H1 (cell line): ENCODE measurements around the gene TCF4. TPM values are rescaled to one million over a fixed set of nuclear protein-coding genes. Genes with fewer than 3 reads are reported as not detected.

ENCODE experiments used
- CTCF ChIA-PET: fragments of 300-600 bp; sonication (Branson Sonifier 250); formaldehyde crosslinking; loops from one replicate; lab custom pipeline; 2021; ENCODE audit not compliant: partially characterized antibody; lab: Charles Lee
- POLR2A ChIA-PET: fragments of 300-600 bp; sonication (Branson Sonifier 250); formaldehyde crosslinking; loops from one replicate; lab custom pipeline; 2021; ENCODE audit warnings: inconsistent platforms; ENCODE audit not compliant: partially characterized antibody; lab: Charles Lee
- DNase-seq, 2 experiments: peaks; one replicate each; pipeline versions ENCODE4 v3.0.0 to v3.0.0-alpha.2; 2010 to 2022; ENCODE audit warnings: low spot score in 2 of 2, low read depth in 1 of 2, mixed read lengths in 1 of 2
- FAIRE-seq: peaks from 2 replicates; lab custom pipeline; 2011; peaks lifted over from hg19 to GRCh38; lab: Jason Lieb, UNC
- H2AFZ ChIP-seq: 2 replicates; pipeline ENCODE4 v1.8.1; 2012; ENCODE audit warnings: low read length, inconsistent platforms
- H2AK5ac ChIP-seq: 2 replicates; pipeline ENCODE4 v1.6.1; 2013; ENCODE audit warnings: low read depth, low read length
- H2BK120ac ChIP-seq: replicated peaks from 2 replicates; pipeline ENCODE3; 2013; ENCODE audit warnings: low read depth, low read length, inconsistent platforms
- H2BK12ac ChIP-seq: 2 replicates; pipeline ENCODE4 v1.6.1; 2013; ENCODE audit warnings: low read depth, low read length
- H2BK15ac ChIP-seq: 2 replicates; pipeline ENCODE4 v1.6.1; 2013; ENCODE audit warnings: low read length
- H2BK20ac ChIP-seq: 2 replicates; pipeline ENCODE4 v1.6.1; 2013; ENCODE audit warnings: low read length
- H2BK5ac ChIP-seq: 2 replicates; pipeline ENCODE4 v1.6.1; 2013; ENCODE audit warnings: low read depth, low read length
- H3K14ac ChIP-seq: 2 replicates; pipeline ENCODE4 v1.6.1; 2013; ENCODE audit warnings: inconsistent platforms; ENCODE audit not compliant: insufficient read length
- H3K18ac ChIP-seq: 2 replicates; pipeline ENCODE4 v1.6.1; 2013; ENCODE audit warnings: low read length; ENCODE audit errors: extremely low read depth
- H3K23ac ChIP-seq: 2 replicates; pipeline ENCODE4 v1.6.1; 2013; ENCODE audit warnings: inconsistent platforms; ENCODE audit not compliant: insufficient read length
- H3K23me2 ChIP-seq: 2 replicates; pipeline ENCODE4 v1.6.1; 2013; ENCODE audit warnings: low read depth, low read length
- H3K27ac ChIP-seq: 2 replicates; pipeline ENCODE4 v1.6.1; 2011; ENCODE audit warnings: low read depth, low read length, inconsistent platforms
- H3K27me3 ChIP-seq, 4 experiments: replicated peaks in 1 of 4; 1 replicate in 1 of 4; 2 replicates in 3 of 4; pipeline versions ENCODE4 v1.6.1 to v1.8.1; 2011 to 2013; ENCODE audit warnings: low read length in 3 of 4, mild to moderate bottlenecking in 3 of 4, inconsistent platforms in 2 of 4, mixed read lengths in 2 of 4, moderate library complexity in 1 of 4; ENCODE audit not compliant: control insufficient read depth in 3 of 4, insufficient read depth in 3 of 4; ENCODE audit errors: extremely low read depth in 1 of 4
- H3K36me3 ChIP-seq, 4 experiments: 2 replicates each; pipeline versions ENCODE4 v1.6.1 to v1.8.1; 2011 to 2013; ENCODE audit warnings: mild to moderate bottlenecking in 4 of 4, low read length in 3 of 4, moderate library complexity in 2 of 4, control low read depth in 1 of 4, inconsistent platforms in 1 of 4; ENCODE audit not compliant: insufficient read depth in 4 of 4, control insufficient read depth in 2 of 4
- H3K4ac ChIP-seq: replicated peaks from 2 replicates; pipeline ENCODE3; 2013; ENCODE audit warnings: low read length, low read depth, mixed read lengths, inconsistent platforms; ENCODE audit not compliant: insufficient read length
- H3K4me1 ChIP-seq, 4 experiments: replicated peaks in 1 of 4; 1 replicate in 1 of 4; 2 replicates in 3 of 4; pipeline versions ENCODE4 v1.6.1 to v1.8.1; 2011 to 2013; ENCODE audit warnings: low read length in 3 of 4, inconsistent platforms in 2 of 4, mixed read lengths in 1 of 4; ENCODE audit not compliant: insufficient read depth in 4 of 4, control insufficient read depth in 3 of 4
- H3K4me2 ChIP-seq, 2 experiments: 2 replicates each; pipeline versions ENCODE4 v1.6.1 to v1.8.1; 2011 to 2013; ENCODE audit warnings: low read depth in 2 of 2, low read length in 2 of 2, control low read depth in 1 of 2, inconsistent platforms in 1 of 2, mild to moderate bottlenecking in 1 of 2; ENCODE audit not compliant: insufficient read depth in 1 of 2
- H3K4me3 ChIP-seq, 4 experiments: fragments of 200-600, 300-600 bp in 1 of 4; sonication (generic), shearing (Covaris generic), sonication (Bioruptor Twin) in 1 of 4; 2 replicates each; pipeline versions ENCODE4 v1.5.1 to v1.8.1; 2011 to 2016; ENCODE audit warnings: low read length in 4 of 4, low read depth in 3 of 4, control low read depth in 2 of 4, inconsistent platforms in 2 of 4, mild to moderate bottlenecking in 2 of 4, mixed read lengths in 1 of 4, moderate library complexity in 1 of 4; ENCODE audit not compliant: insufficient read depth in 2 of 4; ENCODE audit errors: extremely low read depth in 1 of 4
- H3K56ac ChIP-seq: replicated peaks from 2 replicates; pipeline ENCODE3; 2013; ENCODE audit warnings: low read depth, mild to moderate bottlenecking, mixed read lengths, low read length, inconsistent platforms; ENCODE audit not compliant: insufficient read length
- H3K79me1 ChIP-seq: 2 replicates; pipeline ENCODE4 v1.6.1; 2013; ENCODE audit warnings: low read depth, low read length, control low read depth
- H3K79me2 ChIP-seq, 2 experiments: 2 replicates each; pipeline versions ENCODE4 v1.6.1 to v1.8.1; 2012 to 2013; ENCODE audit warnings: low read length in 2 of 2, mild to moderate bottlenecking in 2 of 2, inconsistent platforms in 1 of 2; ENCODE audit not compliant: insufficient read depth in 2 of 2, control insufficient read depth in 1 of 2
- H3K9ac ChIP-seq, 4 experiments: replicated peaks in 1 of 4; 1 replicate in 1 of 4; 2 replicates in 3 of 4; pipeline versions ENCODE4 v1.6.1 to v1.8.1; 2011 to 2013; ENCODE audit warnings: low read depth in 3 of 4, low read length in 3 of 4, control low read depth in 2 of 4, mild to moderate bottlenecking in 2 of 4, moderate library complexity in 2 of 4, inconsistent platforms in 1 of 4; ENCODE audit errors: extremely low read depth in 1 of 4
- H3K9me3 ChIP-seq, 2 experiments: 2 replicates each; pipeline versions ENCODE4 v1.6.1 to v1.8.1; 2012 to 2013; ENCODE audit warnings: mild to moderate bottlenecking in 2 of 2, moderate library complexity in 2 of 2, control low read depth in 1 of 2, inconsistent platforms in 1 of 2, low read depth in 1 of 2, low read length in 1 of 2, mixed read lengths in 1 of 2; ENCODE audit not compliant: insufficient read depth in 2 of 2
- H4K20me1 ChIP-seq, 2 experiments: replicated peaks in 1 of 2; 2 replicates each; pipeline versions ENCODE3 to v1.8.1; 2011 to 2013; ENCODE audit warnings: inconsistent platforms in 2 of 2, low read length in 2 of 2, mild to moderate bottlenecking in 1 of 2; ENCODE audit not compliant: insufficient read depth in 2 of 2, control insufficient read depth in 1 of 2
- H4K5ac ChIP-seq: 2 replicates; pipeline ENCODE4 v1.6.1; 2013; ENCODE audit warnings: low read length, low read depth, mixed read lengths, inconsistent platforms; ENCODE audit not compliant: insufficient read length
- H4K8ac ChIP-seq: 2 replicates; pipeline ENCODE4 v1.8.0; 2013; ENCODE audit warnings: mild to moderate bottlenecking, moderate library complexity, low read length, inconsistent platforms; ENCODE audit not compliant: insufficient read depth; ENCODE audit errors: extremely low read depth
- H4K91ac ChIP-seq: replicated peaks from 2 replicates; pipeline ENCODE3; 2013; ENCODE audit warnings: low read length, mixed read lengths, inconsistent platforms; ENCODE audit not compliant: insufficient read length
- KDM5A ChIP-seq: fragments of 200-600 bp; IDR thresholded peaks from 2 replicates; pipeline ENCODE4 v1.7.1; 2012; ENCODE audit warnings: mild to moderate bottlenecking, low read length, inconsistent platforms, mixed read lengths
- POLR2AphosphoS5 ChIP-seq: IDR thresholded peaks from 2 replicates; pipeline ENCODE4 v1.6.1; 2011; ENCODE audit warnings: low read depth, low read length
- SIN3A ChIP-seq, 2 experiments: IDR thresholded peaks in 1 of 2; conservative IDR thresholded peaks in 1 of 2; 2 replicates each; pipeline ENCODE4 v1.6.1; 2011 to 2012; ENCODE audit warnings: low read length in 2 of 2, improper control_type of control experiment in 1 of 2, low read depth in 1 of 2, mild to moderate bottlenecking in 1 of 2
- SIX5 ChIP-seq: IDR thresholded peaks from 2 replicates; pipeline ENCODE4 v1.6.1; 2011; ENCODE audit warnings: mild to moderate bottlenecking, low read depth, low read length
- TAF7 ChIP-seq: optimal IDR thresholded peaks from 2 replicates; pipeline ENCODE3; 2011; ENCODE audit warnings: low read depth, mild to moderate bottlenecking, inconsistent platforms, low read length, moderate library complexity, borderline replicate concordance
- TBP ChIP-seq: IDR thresholded peaks from 2 replicates; pipeline ENCODE4 v1.6.1; 2011; ENCODE audit warnings: low read depth, low read length, improper control_type of control experiment
- WGBS, 2 experiments: shearing (Covaris generic) in 1 of 2; methylation state at CpG; one replicate each; pipeline versions ENCODE4 v1.1.6 to v1.1.7; 2013 to 2015; ENCODE audit warnings: low lambda C conversion rate in 2 of 2, mixed read lengths in 2 of 2, inconsistent platforms in 1 of 2, low coverage in 1 of 2, missing lambda C conversion rate in 1 of 2; ENCODE audit not compliant: insufficient replicate concordance in 2 of 2, insufficient coverage in 1 of 2, insufficient read length in 1 of 2; ENCODE audit errors: extremely low coverage in 1 of 2, missing lambda C conversion rate in 1 of 2; 5-methylcytosine and 5-hydroxymethylcytosine counted together
- polyA plus RNA-seq, 7 experiments: library from polyadenylated mRNA; depleted of rRNA in 3 of 7; stranded (reverse) in 5 of 7; unstranded in 2 of 7; fragments of >200 nt in 5 of 7; fragments of 200-250 nt in 2 of 7; gene quantifications; 1 replicate in 5 of 7; 2 replicates in 1 of 7; 4 replicates in 1 of 7; pipeline versions ENCODE4 v1.2.1 to v1.2.3, GENCODE V29; 2011 to 2013; ENCODE audit warnings: missing spikeins in 2 of 7, mixed read lengths in 2 of 7
- total RNA-seq: library from RNA; stranded (reverse); fragmentation: NEBNext Ultra II Directional; extraction: Animal tissue kit (Norgen Biotek cat#: 25700); gene quantifications from 2 replicates; pipeline ENCODE4 v1.2.1, GENCODE V29; 2021
- TF ChIP-seq, protein P1 (sequence below), 3 experiments: IDR thresholded peaks; 1 replicate in 2 of 3; 2 replicates in 1 of 3; pipeline versions ENCODE4 v1.5.1 to v1.6.1; 2011; ENCODE audit warnings: low read length in 3 of 3, mild to moderate bottlenecking in 3 of 3, inconsistent platforms in 2 of 3, low read depth in 1 of 3, moderate library complexity in 1 of 3; ENCODE audit not compliant: insufficient read depth in 1 of 3; ENCODE audit errors: control extremely low read depth in 1 of 3

The TCF4 gene
- total and polyA plus RNA-seq, 2 of the 8 experiments (the other 6 are each of a cell fraction or from before 2014, with no cell fraction given), result 59.3 to 118 TPM

DNA sequence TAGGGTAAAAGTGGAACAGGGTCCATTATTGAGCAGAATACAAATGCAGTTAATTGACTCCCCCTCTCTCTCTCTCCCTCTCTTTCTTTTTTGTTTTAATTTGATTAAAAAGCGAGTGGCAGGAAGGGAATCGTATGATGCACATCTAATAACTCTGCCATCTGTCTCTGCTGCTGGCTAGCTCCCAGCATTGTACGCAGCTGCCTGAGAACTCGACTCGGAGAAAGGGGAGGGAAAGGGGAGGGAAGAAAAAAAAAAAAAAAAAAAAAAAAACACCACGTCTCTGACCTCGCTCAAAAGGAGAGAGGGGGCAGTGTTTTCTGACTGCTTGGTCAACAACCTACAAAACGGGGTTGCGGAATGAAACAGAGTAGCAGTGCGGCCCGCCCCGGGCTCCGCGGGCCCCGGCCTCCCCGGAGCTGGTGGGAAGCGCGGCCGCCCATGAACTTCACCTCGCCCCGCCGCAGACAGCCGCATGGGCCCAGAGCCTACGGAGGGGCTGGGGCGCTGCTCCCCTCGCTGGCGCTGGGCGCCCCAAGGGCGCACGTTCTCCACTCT lies 265.7 kb downstream of the TCF4 start:
- Histone ChIP-seq H2AFZ (no peak overlapping the region), H2BK15ac (no peak overlapping the region)
- TF ChIP-seq SIX5 (no peak), TBP (peak; percentile 74), SIN3A (conservative IDR thresholded peaks at IDR 0.05 in 1 of 2, IDR thresholded peaks at IDR 0.05 in 1 of 2; ENCODE audit: low read depth in 1 of 2, low read length in 2 of 2) (peak in 1 of 2 experiments; percentile 57; a peak in 1 of 4 replicates), TAF7 (peak; percentile 21), POLR2AphosphoS5 (0 out of 2 replicates have a peak, but pooled peaks have one; percentile 25), KDM5A (no peak)
- TF ChIP-seq, protein P1, sequence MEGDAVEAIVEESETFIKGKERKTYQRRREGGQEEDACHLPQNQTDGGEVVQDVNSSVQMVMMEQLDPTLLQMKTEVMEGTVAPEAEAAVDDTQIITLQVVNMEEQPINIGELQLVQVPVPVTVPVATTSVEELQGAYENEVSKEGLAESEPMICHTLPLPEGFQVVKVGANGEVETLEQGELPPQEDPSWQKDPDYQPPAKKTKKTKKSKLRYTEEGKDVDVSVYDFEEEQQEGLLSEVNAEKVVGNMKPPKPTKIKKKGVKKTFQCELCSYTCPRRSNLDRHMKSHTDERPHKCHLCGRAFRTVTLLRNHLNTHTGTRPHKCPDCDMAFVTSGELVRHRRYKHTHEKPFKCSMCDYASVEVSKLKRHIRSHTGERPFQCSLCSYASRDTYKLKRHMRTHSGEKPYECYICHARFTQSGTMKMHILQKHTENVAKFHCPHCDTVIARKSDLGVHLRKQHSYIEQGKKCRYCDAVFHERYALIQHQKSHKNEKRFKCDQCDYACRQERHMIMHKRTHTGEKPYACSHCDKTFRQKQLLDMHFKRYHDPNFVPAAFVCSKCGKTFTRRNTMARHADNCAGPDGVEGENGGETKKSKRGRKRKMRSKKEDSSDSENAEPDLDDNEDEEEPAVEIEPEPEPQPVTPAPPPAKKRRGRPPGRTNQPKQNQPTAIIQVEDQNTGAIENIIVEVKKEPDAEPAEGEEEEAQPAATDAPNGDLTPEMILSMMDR (IDR thresholded peaks at IDR 0.05; ENCODE audit: control extremely low read depth in 1 of 3, insufficient read depth in 1 of 3, low read depth in 1 of 3, low read length in 3 of 3), result peak in 1 of 3 experiments; percentile 10; a peak in 1 of 4 replicates

More for the DNA sequence above, 265.7 kb downstream of the TCF4 start:
- Histone ChIP-seq H4K8ac (no peak overlapping the region), H2BK5ac (no peak overlapping the region), H3K27me3 (no peaks in the 10 kb centered on the region), H3K14ac (no peak overlapping the region), H4K20me1 (peaks cover 2 to 4% of the 10 kb centered on the region in 2 experiments), H2BK120ac (no peak overlapping the region), H3K4me3 (peak overlapping the region; percentile 61 to 73 (median 66); a peak in 7 of 8 replicates), H3K18ac (no peak overlapping the region), H3K36me3 (no peaks in the 10 kb centered on the region), H3K23ac (no peak overlapping the region), H3K23me2 (peaks cover 7% of the 10 kb centered on the region), H3K4ac (no peak overlapping the region), H3K4me2 (peak overlapping the region; percentile 80 to 96), H3K4me1 (peaks cover 0 to 9% (median 5%) of the 10 kb centered on the region in 4 experiments; a peak in 3 of 7 replicates), H3K79me2 (peaks cover 0 to 41% of the 10 kb centered on the region in 2 experiments; a peak in 2 of 4 replicates), H3K56ac (no peak overlapping the region), H2BK12ac (no peak overlapping the region), H2AK5ac (no peak overlapping the region), H3K9me3 (no peaks in the 10 kb centered on the region), H2BK20ac (no peak overlapping the region), H4K91ac (no peak overlapping the region), H3K9ac (peak overlapping the region in 1 of 4 experiments; percentile 35; a peak in 1 of 7 replicates), H3K79me1 (no peaks in the 10 kb centered on the region), H3K27ac (no peak overlapping the region), H4K5ac (no peak overlapping the region)
- FAIRE-seq (peak; percentile 55), DNase-seq (peak in 1 of 2 experiments; percentile 77)
- 1% methylated on average over 19 of the region's 30 CpGs; no CpG with 5 or more reads in 1 of the 2 experiments for WGBS, 2 experiments
- CTCF ChIA-PET, result interaction anchor here (0.7 to 2.9 kb wide), 11 partner anchors 9 to 546 kb away, joined by 3 to 14 read pairs (median 3); no protein-coding TSS in a partner anchor
- POLR2A ChIA-PET, result interaction anchor here (1.1 to 1.8 kb wide), 5 partner anchors 9 to 268 kb away, joined by 3 to 6 read pairs (median 4); no protein-coding TSS in a partner anchor
